Posterior vena cava (tissue), 2 donors: Measurements from ENCODE around the gene TM7SF2. TPM values are rescaled to one million over a fixed set of nuclear protein-coding genes. Genes with fewer than 3 reads are reported as not detected.
"Not testable (repeated sequence)": the region's sequence is repeated elsewhere in the genome, so short reads cannot be mapped to it uniquely, and the experiment has no call there.

ENCODE experiments used
- DNase-seq: peaks from one replicate; pipeline ENCODE4 v3.0.0-alpha.2; 2020; ENCODE audit warnings: low spot score
- intact Hi-C, 2 donors: fragments of 100-400 bp; cut with DNase I; formaldehyde crosslinking; loops; one replicate each; pipeline versions ENCODE4 v1.14.1 to v1.14.2; 2022 to 2023
- microRNA-seq, 2 donors: library from miRNA; unstranded; fragments of <30 nt; microRNA quantifications; one replicate each; pipeline ENCODE4 v1.2.0, GENCODE V29; 2020 to 2021; ENCODE audit warnings: borderline microRNAs expressed in 2 of 2
- total RNA-seq, 2 donors: library from RNA; stranded (reverse); fragmentation: NEBNext Ultra II Directional; extraction: Animal tissue kit (Norgen Biotek cat#: 25700); gene quantifications; one replicate each; pipeline ENCODE4 v1.2.1, GENCODE V29; 2021
- donor health status: DM: yes; HTN: yes; CAD: no.
- donor health status: DM: yes; HTN: yes; CAD: no.

Gene TM7SF2
- total RNA-seq, 2 donors from 2014 or later = 3.1 to 4.0 TPM

DNA sequence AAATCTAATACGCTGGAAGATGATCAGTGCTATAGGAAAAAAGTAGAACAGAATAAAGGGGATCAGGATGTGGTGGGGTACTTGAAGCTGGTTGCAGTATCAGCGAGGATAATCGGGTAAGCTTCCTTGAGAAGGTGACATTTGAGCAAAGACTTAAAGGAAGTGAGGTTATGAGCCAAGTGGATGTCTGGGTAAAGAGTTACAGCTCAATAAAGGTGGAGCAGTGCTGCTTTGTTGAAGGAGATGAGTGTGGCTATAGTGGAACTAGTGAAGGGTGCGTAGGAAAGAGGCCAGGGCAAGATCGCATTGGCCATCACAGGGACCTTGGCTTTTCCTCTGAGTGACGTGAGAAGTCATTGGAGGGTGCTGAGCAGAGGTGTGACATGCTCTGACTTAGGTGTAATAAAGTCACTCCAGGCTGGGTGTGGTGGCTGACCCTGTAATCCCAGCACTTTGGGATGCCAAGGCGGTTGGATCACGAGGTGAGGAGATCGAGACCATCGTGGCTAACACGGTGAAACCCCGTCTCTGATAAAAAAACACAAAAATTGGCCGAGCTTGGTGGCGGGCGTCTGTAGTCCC is 24.9 kb downstream of the TM7SF2 start:
- intact Hi-C loops = loop anchor here in 1 of 2 donors (5.0 kb wide), 1 partner anchor 46 kb away; the partner anchor contains the start of gene CAPN1
- DNase-seq = no peak

DNA sequence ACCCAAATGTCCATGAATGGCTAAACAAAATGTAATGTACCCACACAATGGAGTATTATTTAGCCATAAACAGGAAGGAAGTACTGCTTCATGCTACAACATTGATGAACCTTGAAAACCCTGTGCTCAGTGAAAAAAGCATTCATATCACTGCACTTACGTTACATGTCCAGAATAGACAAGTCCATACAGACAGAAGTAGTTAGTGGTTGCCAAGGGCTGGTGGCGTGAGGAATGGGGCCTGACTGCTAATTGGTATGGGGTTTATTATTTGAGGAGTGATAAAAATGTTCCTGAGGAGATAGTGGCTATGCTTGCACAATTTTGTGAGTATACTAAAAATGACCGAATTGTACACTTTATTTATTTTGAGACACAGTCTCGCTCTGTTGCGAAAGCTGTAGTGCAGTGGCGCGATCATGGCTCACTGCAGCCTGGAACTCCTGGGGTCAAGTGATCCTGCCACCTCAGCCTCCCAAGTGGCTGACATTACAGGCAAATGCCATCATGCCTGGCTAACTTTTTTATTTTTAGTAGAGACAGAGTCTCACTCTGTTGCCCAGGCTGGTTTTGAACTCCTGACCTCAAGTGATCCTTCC is 30.3 kb downstream of the TM7SF2 start:
- DNase-seq = no peak
- intact Hi-C loops = no loop called here

DNA sequence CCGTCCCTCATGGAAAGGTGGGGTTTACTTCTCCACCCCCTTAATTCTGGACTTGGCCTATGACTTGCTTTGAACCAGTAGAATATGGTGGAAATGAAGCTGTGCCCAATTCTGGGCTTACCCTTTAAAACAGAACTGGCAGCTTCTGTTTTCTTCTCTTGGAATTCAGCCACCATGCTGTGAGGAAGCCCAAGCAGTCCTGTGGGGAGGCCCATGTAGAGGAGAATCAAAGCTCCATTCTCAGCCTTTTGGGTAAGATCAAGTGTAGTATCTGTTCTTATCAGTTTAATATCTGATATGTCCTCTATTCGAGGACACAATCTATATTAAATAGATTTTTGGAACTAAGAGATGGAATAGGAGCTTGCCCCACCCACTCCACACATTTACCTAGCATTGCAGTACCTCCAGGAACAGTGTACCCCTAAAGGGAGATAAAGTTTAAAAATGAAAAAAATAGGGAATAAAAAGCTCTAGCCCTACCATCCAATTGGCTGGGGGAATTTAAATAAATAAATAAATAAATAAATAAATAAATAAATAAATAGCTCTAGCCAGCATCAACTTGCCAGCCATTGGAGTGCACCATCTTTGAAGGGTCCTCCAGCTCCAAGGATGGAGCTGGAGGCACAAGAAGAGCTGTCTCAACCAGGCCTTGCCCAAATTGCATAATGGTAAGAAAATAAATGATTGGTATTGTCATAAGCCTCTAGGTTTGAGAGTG is 35.8 kb downstream of the TM7SF2 start:
- intact Hi-C loops = no loop called here
- no peak for DNase-seq

DNA sequence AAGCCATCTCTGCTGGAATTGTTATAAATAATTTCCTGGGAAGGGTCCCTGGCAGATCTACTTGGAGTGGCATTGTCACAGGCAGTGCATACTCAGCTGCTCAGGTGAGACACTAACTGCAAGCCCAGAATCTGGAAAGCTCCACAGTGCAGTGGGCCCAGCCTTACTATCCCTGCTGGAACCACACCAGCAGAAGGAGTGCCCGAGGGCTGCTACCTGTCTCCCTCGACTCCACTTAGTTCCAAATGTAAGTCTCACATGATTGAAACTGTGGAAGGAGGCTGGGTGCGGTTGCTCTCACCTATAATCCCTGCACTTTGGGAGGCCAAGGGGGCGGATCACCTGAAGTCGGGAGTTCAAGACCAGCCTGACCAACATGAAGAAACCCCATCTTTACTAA is 37.0 kb downstream of the TM7SF2 start:
- DNase-seq = no peak
- intact Hi-C loops = no loop called here

DNA sequence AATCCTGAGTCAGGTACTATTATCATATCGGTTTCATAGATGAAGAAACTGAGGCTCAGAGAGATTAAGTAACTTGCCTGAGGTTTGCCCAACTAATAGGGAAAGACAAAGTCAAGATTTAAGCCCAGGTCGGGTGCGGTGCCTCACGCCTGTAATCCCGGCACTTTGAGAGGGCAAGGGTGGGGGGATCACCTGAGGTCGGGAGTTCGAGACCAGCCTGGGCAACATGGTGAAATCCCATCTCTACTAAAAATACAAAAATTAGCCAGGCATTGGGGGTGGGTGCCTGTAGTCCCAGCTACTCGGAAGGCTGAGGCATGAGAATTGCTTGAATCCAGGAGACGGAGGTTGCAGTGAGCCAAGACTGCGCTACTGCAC is 38.4 kb downstream of the TM7SF2 start:
- not testable (repeated sequence) for DNase-seq

DNA sequence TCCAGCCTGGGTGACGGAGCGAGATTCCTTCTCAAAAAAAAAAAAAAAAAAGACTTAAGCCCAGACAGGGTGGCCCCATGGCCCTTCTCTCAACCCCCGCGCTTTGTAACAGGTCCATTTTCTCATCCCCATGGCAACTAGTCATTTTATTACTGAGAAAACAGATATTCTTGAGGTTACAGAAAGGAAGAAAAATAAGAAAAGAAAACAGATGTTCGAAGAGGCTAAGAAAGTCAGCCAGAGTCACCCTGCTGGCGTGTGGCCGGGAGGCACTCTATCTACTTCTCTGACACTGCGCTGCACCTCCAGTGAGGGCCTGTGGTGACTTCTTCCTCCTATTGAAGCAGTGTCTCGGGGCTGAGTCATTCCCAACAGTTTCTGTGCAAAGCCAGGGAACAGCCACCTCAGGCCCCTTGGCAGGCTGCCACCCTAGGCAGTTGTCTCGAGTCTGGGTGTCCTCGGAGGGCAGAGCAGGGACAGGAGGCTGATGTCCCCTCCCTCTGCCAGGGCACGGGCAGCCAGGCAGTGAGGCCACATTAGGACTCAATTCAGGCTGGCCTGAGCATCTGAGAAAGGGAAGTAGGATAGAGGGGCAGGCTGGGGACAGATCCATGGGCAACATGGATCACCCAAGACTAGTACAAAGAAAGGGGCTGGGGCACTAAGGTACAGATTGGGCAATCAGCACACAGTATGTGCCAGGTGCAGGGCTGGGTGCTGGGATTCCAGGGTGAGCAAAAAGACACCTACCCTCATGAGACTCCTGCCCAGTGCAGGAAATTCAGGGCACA is 39.0 kb downstream of the TM7SF2 start:
- intact Hi-C loops = no loop called here
- DNase-seq = peak; percentile 94

More for the DNA sequence above, 38.4 kb downstream of the TM7SF2 start:
- intact Hi-C loops = not testable (repeated sequence)

DNA sequence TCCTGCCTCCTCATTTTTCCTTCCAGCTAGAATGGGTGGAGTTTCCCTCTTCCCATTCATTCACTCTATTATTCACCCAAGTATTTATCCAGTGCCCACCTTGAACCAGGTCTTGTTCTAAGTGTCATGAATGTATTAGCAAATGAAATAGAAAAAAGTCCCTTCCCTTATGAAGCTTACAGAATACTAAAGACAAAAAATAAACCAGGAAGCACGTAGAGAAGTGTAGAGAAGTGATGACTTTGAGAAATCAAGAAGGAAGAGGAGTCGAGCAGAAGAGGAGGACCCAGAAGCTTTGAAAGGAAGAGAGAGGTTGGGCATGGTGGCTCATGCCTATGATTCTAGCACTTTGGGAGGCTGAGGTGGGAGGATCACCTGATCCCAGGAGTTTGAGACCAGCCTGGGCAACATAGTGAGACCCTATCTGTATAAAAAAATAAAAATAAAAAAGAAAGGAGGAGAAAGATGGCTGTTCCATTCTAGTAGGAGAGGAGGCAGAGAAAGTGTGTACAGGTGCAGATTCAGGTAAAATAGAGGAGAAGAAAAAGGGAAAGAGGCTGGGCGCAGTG is 39.7 kb downstream of the TM7SF2 start:
- no peak for DNase-seq
- intact Hi-C loops = no loop called here

DNA sequence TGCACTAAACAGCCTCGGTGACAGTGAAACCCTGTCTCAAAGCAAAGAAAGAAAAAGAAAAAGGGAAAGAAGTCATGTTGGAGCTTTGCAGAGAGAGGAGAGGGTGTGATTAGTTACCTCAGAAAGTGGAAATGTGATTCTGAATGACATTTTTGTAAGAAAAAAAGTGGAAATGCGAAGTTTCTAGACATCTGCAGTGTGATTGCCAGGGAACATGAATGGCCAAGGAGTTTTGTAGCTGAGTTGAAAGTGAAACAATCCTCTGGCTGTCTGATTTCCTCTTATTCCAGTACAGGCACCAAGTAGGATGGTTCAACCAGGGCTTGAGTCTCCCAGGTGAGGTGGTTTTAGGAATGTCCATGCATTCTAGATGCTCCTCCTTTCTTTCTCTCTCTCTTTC is 40.5 kb downstream of the TM7SF2 start:
- no peak for DNase-seq
- intact Hi-C loops = no loop called here

DNA sequence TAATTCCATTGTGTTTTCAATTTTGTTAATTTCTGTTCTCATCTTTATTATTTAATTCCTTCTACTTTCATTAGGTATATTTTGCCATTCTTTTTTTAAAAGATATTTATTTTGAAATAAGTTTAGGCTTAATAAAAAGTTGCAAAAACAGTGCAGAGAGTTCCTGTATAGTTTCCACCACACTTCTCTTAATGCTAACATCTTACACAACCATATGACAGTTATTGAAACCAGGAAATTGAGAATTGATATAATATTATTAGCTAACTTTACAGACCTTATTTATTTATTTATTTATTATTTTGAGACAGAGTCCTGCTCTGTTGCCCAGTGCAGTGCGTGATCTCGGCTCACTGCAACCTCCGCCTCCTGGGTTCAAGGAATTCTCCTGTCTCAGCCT is 44.6 kb downstream of the TM7SF2 start:
- no peak for DNase-seq
- intact Hi-C loops = no loop called here

DNA sequence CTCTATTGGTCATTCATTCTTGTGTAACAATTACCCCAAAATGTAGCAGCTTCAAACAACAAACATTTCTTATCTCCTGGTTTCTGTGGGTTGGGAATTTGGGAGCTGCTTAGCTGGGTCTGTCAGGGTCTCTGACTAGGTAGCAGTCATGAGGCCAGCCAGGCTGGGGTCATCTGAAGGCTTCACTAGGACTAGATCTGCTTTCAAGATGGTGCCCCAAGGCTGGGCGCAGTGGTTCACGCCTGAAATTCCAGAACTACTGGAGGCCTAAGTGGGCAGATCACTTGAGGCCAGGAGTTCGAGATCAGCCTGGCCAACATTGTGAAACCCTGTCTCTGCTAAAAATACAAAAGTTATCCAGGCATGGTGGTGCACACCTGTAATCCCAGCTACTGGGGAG is 45.3 kb downstream of the TM7SF2 start:
- intact Hi-C loops = no loop called here

DNA sequence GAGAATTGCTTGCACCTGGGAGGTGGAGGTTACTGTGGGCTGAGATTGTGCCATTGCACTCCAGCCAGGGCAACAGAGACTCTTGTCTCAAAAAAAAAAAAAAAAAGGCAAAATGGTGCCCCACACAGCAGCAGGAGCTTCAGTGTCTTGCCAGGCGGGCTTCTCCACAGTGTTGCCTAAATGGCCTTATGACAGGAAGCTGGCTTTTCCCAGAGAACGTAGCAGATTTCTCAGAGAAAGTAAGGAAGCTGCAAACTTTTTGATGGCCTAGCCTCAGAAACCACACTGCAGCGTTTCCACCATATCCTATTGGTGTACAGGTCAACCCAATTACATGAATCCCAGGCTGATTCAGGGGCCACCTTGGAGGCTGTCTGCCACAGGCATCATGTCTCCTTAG is 45.7 kb downstream of the TM7SF2 start:
- no peak for DNase-seq
- intact Hi-C loops = no loop called here

More for the DNA sequence above, 45.3 kb downstream of the TM7SF2 start:
- no peak for DNase-seq

DNA sequence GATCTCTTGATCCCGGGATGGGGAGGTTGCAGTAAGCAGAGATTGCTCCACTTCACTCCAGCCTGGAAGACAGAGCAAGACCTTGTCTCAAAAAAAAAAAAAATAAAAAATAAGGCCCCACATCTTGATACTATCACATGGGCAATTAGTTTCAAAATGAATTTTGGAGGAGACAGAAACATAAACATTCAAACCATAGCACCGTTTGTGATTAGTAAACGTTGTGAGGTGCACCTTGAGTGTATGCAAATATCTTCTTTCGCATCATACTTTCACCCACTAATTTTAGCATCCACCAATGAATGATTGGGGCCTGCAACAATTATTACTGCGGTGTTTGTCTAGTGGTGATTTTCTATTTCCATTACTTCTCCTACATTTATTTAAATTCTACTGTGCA is 47.3 kb downstream of the TM7SF2 start:
- intact Hi-C loops = no loop called here
- DNase-seq = no peak

DNA sequence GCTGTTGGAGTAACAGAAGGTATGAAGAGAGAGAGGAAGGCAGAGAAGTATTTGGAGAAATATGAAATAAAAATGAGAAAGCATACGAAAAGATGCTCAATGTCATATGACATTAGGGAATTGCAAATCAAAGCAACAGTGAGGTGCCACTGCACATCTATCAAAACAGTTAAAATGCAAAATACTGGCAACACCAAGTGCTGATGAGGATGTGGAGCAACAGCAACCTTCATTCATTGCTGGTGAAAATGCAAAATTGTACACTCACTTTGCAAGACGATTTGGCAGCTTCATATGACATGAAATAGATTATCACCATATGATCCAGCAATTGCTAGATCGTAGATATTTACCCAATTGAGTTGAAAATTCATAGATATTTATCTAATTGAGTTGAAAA is 49.0 kb downstream of the TM7SF2 start:
- no peak for DNase-seq
- intact Hi-C loops = no loop called here

DNA sequence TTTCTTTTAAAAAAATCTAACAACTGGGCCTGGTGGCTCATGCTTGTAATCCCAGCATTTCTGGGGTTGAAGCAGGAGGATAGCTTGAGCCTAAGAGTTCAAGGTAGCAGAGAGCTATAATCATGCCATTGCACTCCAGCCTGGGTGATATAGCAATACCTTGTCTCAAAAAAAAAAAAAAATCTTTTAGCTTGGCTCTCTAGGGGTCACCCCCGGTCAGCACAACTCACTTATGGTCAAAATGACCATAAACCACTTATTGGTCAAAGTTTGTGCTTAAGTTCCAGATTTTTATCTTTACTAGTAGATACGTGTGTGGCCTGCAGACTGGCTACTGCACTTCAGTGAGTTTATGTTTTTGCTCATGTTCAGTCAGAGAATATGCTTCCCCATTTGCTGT is 52.0 kb downstream of the TM7SF2 start:
- intact Hi-C loops = no loop called here
- DNase-seq = no peak

Small RNAs within 50 kb of the gene (microRNA-seq; reads per million reads assigned to microRNA genes)
- gene MIR6751 = 0 reads per million in 2 donors

Other genes starting within 250 kb of the TM7SF2 start
- 100 to 1,000 TPM; 135 to 164 TPM for gene EHD1, start 233.3 kb upstream of the TM7SF2 start, total RNA-seq
- gene ATG2A, start 194.7 kb upstream of the TM7SF2 start, total RNA-seq = 10 to 100 TPM; 12.3 to 14.9 TPM
- 10 to 100 TPM; 17.5 to 30.7 TPM for gene PPP2R5B, start 187.2 kb upstream of the TM7SF2 start, total RNA-seq
- not detected for gene GPHA2, start 176.0 kb upstream of the TM7SF2 start, total RNA-seq
- gene MAJIN, start 139.8 kb upstream of the TM7SF2 start, total RNA-seq = not detected
- 1 to 10 TPM; 1.7 to 1.8 TPM for gene BATF2, start 114.9 kb upstream of the TM7SF2 start, total RNA-seq
- gene ARL2, start 97.7 kb upstream of the TM7SF2 start, total RNA-seq = 10 to 100 TPM; 81.9 to 88.2 TPM
- 10 to 100 TPM; 17.4 to 21.1 TPM for gene SNX15, start 84.4 kb upstream of the TM7SF2 start, total RNA-seq
- 1 to 10 TPM; 5.5 to 5.8 TPM for gene SAC3D1, start 70.7 kb upstream of the TM7SF2 start, total RNA-seq
- 10 to 100 TPM; 15.4 to 18.6 TPM for gene NAALADL1, start 53.3 kb upstream of the TM7SF2 start, total RNA-seq
- 1 to 10 TPM in 1 of 2 donors, under 1 TPM in 1; 0.67 to 1.6 TPM for gene CDCA5, start 27.8 kb upstream of the TM7SF2 start, total RNA-seq
- gene ZFPL1, start 27.6 kb upstream of the TM7SF2 start, total RNA-seq = 10 to 100 TPM; 26.9 to 27.6 TPM
- gene VPS51, start 15.7 kb upstream of the TM7SF2 start, total RNA-seq = 100 to 1,000 TPM; 103 to 107 TPM
- gene ZNHIT2, start 5.8 kb downstream of the TM7SF2 start, total RNA-seq = 1 to 10 TPM; 6.0 to 6.3 TPM
- gene FAU, start 10.3 kb downstream of the TM7SF2 start, total RNA-seq = 100 to 1,000 TPM; 725 to 753 TPM
- 10 to 100 TPM; 34.1 to 39.3 TPM for gene MRPL49, start 10.4 kb downstream of the TM7SF2 start, total RNA-seq
- 10 to 100 TPM; 52.7 to 57.0 TPM for gene SYVN1, start 22.6 kb downstream of the TM7SF2 start, total RNA-seq
- gene SPDYC, start 58.4 kb downstream of the TM7SF2 start, total RNA-seq = not detected
- gene CAPN1, start 70.1 kb downstream of the TM7SF2 start, total RNA-seq = 100 to 1,000 TPM; 142 to 144 TPM
- 1 to 10 TPM; 6.0 to 6.1 TPM for gene POLA2, start 150.1 kb downstream of the TM7SF2 start, total RNA-seq
- gene CDC42EP2, start 203.0 kb downstream of the TM7SF2 start, total RNA-seq = 10 to 100 TPM; 15.7 to 16.2 TPM
- 10 to 100 TPM; 38.2 to 55.6 TPM for gene DPF2, start 222.0 kb downstream of the TM7SF2 start, total RNA-seq
- not detected for gene TIGD3, start 242.9 kb downstream of the TM7SF2 start, total RNA-seq